Activated CD4-positive, alpha-beta T cell treated with anti-CD3 and anti-CD28 coated beads, Interleukin-2, Interleukin-6, amounts not matched to agents 100 ng/mL and 50 ng/mL, durations not matched to agents 16 hours and 8 hours (primary cell): ENCODE data around the gene PHLPP1.
"Not testable (repeated sequence)": the region's sequence is repeated elsewhere in the genome, so short reads cannot be mapped to it uniquely, and the experiment has no call there.

ENCODE experiments used
- DNase-seq: peaks from one replicate; pipeline ENCODE4 v3.0.0-alpha.2; 2020

The PHLPP1 gene

GRCh38 chr18:62900132-62900883 lies 185.0 kb downstream of the PHLPP1 start:
- no peak for DNase-seq

- DNase-seq: no peak
Measured at GRCh38 chr18:62902776-62903175, 187.4 kb downstream of the PHLPP1 start.

- DNase-seq: no peak
Measured at GRCh38 chr18:62904396-62905285, 189.3 kb downstream of the PHLPP1 start.

GRCh38 chr18:62912885-62913284 lies 197.5 kb downstream of the PHLPP1 start:
- DNase-seq: no peak

GRCh38 chr18:62913824-62914223 lies 198.5 kb downstream of the PHLPP1 start:
- not testable (repeated sequence) for DNase-seq

DNA sequence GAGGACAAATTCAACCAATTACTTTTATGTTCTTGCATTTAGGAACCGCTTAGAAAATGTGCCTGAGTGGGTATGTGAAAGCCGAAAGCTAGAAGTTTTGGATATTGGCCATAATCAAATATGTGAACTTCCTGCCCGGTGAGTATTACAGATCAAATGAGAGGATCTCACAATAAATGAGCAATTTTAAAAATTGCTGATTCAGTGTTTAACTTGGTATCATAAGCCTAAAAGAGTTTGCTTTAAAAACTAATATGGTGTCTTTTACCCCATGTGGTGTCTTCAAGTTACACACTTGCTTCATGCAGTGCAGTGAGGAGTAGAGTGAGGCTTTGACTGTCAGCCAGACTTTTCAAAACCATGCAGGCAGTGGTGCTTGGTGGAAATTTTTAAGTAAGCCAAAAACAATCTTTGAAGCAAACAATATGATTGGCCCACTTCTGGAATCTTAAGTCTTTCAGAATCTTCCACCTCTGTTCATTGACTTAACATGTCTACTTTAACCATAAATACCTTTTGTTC lies 199.6 kb downstream of the PHLPP1 start:
- no peak for DNase-seq

GRCh38 chr18:62918361-62918760 lies 203.0 kb downstream of the PHLPP1 start:
- DNase-seq: no peak

DNA sequence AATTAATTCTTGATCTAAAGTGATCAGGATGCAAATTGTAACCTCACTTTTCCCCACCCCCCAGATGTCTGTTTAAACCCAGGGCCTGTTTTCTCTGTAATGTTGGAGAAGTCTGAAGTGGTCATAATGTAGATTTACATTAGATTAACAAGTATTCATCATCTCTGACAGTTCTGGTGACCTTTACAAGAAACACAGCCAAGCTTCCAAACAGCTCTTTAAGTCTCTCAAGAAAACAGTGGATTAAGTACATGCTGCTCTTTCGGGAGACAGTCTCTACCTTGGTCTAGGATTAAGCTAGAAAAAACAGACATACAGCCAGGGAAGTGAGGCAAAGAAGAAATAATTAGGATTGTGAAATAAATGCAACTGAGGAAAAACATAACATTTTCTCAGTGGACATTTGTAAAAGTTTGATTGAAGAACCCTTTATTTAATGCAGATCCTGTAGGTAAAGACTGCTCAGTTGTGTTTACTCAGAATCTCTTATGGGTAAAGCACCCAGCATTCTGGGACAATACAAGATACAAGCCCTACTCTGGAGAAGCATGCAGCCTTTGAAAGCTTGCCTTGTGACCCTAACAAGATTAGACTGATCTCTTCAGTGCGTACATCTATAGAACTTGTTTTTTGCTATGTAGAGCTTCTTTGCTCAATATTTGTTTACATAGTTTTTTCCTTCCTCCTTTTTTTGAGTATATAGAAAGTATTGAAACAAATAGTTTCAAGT lies 203.9 kb downstream of the PHLPP1 start:
- DNase-seq: no peak

DNA sequence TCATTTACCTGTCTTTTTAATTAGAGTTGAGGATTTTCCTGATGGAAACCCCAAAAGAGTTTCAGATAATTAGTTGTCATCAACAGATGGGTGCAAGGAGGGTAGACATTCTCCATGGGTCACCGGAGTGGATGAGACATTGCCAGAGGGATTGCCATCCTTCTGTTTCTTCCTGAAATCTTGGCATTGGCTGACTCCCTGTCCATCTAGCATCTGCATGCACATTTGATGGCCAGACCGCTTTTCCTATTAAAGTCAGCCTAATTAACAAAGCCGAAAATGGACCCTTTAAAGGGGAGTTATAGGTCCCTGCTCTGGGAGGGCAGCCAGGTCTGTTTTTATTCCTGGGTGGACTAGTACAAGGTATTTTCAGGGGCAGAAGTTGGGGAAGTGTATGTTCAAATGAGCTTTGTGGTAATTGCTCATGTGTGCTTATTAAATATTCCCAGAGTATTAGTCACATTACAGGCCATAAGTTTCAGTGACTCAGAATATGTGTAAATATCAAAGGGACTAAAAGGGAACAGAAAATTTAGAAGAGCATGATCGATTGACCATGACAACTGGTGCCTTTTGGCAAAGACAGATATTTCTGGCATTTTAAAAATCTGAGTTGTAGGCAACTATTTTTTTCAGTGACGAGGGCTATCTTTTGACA lies 209.8 kb downstream of the PHLPP1 start:
- DNase-seq: no peak

- no peak for DNase-seq
Measured at GRCh38 chr18:62928326-62928725, 213.0 kb downstream of the PHLPP1 start.

- no peak for DNase-seq
Measured at GRCh38 chr18:62933261-62933887, 218.0 kb downstream of the PHLPP1 start.

DNA sequence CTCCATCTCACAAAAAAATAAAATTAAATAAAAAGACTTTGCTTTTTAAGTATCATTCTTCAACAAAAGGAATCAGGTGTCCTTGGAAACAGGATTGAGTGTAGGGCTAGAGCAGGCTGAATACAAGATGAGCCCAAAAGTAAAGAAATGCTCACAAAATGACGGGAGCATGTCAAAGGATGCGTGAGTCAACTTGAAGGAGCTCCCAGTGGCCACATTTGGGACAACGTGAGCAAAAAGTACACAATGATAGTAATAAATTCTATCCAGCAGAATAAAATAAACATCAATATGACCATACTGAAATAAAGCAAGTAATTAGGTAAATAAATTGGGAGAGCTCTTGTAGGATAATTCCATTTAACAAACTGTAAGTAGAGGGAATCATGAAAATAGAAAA lies 220.7 kb downstream of the PHLPP1 start:
- no peak for DNase-seq

DNA sequence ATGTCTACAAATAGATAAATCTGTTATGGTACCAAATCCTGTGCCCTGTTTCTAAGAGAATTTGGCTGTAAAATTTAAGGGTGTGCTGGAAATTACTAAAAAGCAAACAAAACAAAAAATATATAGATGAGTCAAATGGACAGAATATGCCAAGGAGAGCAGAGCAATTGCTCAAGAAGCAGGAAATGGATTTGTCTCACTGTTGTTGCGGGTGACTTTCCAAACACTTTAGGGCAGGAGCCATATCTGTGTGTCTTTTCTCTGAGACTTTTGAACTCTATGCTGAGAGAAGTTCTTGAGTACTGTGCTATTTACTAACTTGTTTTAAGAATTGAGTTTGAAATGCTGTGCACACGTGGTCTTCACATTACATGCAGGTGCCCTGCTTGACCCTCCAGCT lies 221.7 kb downstream of the PHLPP1 start:
- no peak for DNase-seq

DNA sequence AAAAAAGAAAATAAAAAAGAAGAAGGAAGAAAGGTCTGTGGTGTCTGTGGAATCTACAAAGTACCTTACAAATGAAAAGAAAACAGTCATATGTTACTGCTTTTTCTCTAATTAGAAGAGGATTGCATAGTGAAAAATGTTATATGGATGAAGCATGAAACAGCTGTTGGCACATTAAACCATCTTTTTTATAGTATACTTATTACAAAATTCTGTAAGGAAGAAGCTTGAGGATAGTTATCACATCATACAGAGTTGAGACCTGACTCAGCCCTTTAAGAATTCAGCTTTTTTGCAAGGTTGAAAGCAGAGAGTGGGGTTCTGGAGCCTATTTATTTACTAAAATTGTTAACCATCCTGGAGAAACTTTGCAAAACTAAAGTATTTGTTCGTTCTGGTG lies 222.7 kb downstream of the PHLPP1 start:
- no peak for DNase-seq

DNA sequence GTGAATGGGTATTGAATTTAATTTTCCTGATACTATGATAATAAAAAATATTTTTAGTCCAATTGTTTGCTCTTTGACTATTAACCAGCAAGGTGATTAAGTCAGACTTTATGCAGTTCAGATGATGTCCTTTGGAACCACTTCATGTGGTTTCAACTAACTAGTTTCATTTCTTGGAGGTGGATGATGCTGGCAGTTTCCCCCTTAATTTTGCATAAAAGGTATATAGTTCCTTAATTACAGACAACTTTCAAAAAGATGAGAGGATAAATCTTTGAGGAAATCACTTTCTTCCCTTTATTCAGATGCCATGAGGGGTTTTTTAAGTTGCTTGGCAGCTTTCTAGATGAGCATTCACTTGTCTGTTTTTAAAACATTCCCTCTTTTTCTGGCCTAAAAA lies 223.1 kb downstream of the PHLPP1 start:
- no peak for DNase-seq

GRCh38 chr18:62939433-62939832 lies 224.1 kb downstream of the PHLPP1 start:
- DNase-seq: no peak

DNA sequence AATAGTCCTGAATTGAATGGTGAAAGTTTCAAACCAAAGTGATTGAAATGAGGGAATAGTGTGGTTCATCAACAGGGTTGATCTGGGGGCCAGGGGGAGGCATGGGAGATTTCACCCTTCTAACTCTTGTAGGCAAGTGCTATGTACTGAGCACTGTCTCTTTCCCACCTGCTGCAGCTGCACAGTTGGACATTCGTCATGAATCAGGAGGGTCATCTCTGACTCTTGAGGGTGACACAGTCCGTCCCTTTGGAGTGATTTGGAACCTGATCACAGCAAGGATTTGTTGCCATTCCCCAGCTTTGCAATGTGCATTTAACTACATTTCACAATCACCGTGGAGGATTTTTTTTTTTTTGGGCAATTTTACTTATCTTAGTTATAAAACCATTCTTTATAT lies 224.6 kb downstream of the PHLPP1 start:
- DNase-seq: no peak

DNA sequence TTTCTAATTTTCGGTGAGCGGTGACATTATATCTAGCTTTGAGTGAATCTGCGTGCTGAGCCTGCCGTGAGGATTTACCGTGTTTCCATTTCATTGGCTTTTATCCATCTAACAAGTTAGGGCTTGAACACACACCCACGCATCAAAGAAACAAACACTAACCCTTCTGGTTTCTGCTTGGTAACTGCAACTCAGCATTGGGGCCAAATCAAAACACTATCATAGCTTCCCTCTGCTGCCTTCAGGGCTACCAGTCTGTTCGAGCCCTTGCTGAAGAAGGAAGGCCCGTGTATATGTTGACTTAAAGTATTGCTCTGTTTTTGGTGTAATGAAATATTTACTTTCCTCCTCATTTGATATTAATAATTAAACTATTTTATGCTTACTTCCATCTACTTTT lies 227.2 kb downstream of the PHLPP1 start:
- DNase-seq: no peak

- no peak for DNase-seq
Measured at GRCh38 chr18:62944454-62944853, 229.1 kb downstream of the PHLPP1 start.

- no peak for DNase-seq
Measured at GRCh38 chr18:62948788-62949187, 233.4 kb downstream of the PHLPP1 start.

GRCh38 chr18:62950246-62950645 lies 234.9 kb downstream of the PHLPP1 start:
- DNase-seq: no peak

- DNase-seq: no peak
Measured at GRCh38 chr18:62952807-62953206, 237.5 kb downstream of the PHLPP1 start.
